ENCODE results near the gene SNX13.

DNA sequence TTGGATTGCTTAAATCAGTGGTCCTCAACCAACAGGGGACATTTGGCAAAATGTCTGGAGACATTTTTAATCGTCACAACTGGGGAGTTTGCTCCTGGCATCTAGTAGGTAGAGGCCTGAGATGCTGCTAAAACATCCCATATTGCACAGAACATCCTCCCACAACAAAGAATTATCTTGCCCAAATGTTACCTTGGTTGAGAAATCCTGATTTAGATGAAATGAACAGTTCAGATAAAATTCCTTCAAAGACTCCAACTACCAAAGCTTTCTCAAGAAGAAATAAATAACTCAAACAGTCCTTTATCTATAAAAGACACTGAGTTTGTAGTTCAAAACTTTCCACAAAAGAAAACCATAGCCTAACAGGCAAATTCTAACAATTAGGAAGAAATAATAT, 160.9 kb downstream of the SNX13 start:
- TF ChIP-seq, protein P1, sequence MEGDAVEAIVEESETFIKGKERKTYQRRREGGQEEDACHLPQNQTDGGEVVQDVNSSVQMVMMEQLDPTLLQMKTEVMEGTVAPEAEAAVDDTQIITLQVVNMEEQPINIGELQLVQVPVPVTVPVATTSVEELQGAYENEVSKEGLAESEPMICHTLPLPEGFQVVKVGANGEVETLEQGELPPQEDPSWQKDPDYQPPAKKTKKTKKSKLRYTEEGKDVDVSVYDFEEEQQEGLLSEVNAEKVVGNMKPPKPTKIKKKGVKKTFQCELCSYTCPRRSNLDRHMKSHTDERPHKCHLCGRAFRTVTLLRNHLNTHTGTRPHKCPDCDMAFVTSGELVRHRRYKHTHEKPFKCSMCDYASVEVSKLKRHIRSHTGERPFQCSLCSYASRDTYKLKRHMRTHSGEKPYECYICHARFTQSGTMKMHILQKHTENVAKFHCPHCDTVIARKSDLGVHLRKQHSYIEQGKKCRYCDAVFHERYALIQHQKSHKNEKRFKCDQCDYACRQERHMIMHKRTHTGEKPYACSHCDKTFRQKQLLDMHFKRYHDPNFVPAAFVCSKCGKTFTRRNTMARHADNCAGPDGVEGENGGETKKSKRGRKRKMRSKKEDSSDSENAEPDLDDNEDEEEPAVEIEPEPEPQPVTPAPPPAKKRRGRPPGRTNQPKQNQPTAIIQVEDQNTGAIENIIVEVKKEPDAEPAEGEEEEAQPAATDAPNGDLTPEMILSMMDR (IDR thresholded peaks at IDR 0.05; ENCODE audit: insufficient read depth, low read length), result no peak
- TF ChIP-seq, protein P2, sequence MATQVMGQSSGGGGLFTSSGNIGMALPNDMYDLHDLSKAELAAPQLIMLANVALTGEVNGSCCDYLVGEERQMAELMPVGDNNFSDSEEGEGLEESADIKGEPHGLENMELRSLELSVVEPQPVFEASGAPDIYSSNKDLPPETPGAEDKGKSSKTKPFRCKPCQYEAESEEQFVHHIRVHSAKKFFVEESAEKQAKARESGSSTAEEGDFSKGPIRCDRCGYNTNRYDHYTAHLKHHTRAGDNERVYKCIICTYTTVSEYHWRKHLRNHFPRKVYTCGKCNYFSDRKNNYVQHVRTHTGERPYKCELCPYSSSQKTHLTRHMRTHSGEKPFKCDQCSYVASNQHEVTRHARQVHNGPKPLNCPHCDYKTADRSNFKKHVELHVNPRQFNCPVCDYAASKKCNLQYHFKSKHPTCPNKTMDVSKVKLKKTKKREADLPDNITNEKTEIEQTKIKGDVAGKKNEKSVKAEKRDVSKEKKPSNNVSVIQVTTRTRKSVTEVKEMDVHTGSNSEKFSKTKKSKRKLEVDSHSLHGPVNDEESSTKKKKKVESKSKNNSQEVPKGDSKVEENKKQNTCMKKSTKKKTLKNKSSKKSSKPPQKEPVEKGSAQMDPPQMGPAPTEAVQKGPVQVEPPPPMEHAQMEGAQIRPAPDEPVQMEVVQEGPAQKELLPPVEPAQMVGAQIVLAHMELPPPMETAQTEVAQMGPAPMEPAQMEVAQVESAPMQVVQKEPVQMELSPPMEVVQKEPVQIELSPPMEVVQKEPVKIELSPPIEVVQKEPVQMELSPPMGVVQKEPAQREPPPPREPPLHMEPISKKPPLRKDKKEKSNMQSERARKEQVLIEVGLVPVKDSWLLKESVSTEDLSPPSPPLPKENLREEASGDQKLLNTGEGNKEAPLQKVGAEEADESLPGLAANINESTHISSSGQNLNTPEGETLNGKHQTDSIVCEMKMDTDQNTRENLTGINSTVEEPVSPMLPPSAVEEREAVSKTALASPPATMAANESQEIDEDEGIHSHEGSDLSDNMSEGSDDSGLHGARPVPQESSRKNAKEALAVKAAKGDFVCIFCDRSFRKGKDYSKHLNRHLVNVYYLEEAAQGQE (IDR thresholded peaks at IDR 0.05; ENCODE audit: insufficient replicate concordance, low read depth), result no peak
- no peak for TF ChIP-seq POLR2AphosphoS5 (IDR thresholded peaks at IDR 0.05; ENCODE audit: low read depth)

Data from HL-60 (cell line).